GM19372 (cell line): Measurements from ENCODE around the gene PIEZO1.

Experiments used
- ATAC-seq: cut with Tn5 transposase; IDR thresholded peaks from one replicate; pipeline ENCODE4 v1.9.1; 2021; ENCODE audit warnings: mild to moderate bottlenecking, low read depth, moderate library complexity; ENCODE audit not compliant: unreplicated experiment

PIEZO1 gene

GRCh38 chr16:88816736-88817535 lies 31.9 kb upstream of the PIEZO1 start:
- ATAC-seq = no peak

GRCh38 chr16:88815901-88816589 lies 31.0 kb upstream of the PIEZO1 start:
- ATAC-seq = no peak

DNA sequence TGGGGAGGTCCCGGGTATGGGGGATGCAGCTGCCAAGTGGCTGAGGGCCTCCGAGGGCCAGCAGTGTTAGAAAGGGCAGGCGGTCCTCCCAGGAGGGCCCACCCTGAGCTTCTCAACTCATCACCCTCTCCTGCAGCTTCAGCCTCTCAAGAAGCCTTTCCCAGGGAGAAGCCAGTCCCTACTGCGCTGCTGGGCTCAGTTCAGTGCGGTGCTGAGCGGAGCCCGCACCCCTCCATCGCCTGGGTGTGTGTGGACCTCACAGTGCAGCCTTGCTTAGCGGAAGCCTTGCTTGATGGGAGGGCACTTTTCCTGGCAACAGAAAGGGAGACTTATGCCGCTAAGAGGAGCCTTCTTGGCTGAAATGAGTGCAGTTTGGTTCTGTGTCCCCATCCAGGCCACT lies 30.2 kb upstream of the PIEZO1 start:
- no peak for ATAC-seq

DNA sequence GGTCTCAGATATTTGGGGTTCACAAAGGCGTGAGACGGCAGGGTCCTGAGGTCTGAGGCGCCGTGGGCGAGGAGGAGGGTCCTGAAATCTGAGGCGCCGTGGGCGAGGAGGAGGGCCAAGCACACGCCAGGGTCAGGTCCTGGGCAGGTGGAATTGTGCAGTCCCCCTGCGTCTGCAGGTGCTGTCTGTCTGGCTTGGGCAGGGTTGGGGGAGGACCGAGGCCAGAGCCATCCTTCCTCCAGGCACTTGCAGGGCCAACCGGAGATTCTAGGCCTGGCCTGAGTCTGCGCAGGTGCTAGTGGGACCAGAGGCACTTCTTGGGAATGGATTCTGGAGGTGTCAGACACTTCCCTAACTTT lies 29.1 kb upstream of the PIEZO1 start:
- no peak for ATAC-seq

GRCh38 chr16:88813269-88814143 lies 28.5 kb upstream of the PIEZO1 start:
- ATAC-seq = no peak

GRCh38 chr16:88812513-88813268 lies 27.7 kb upstream of the PIEZO1 start:
- ATAC-seq = no peak

DNA sequence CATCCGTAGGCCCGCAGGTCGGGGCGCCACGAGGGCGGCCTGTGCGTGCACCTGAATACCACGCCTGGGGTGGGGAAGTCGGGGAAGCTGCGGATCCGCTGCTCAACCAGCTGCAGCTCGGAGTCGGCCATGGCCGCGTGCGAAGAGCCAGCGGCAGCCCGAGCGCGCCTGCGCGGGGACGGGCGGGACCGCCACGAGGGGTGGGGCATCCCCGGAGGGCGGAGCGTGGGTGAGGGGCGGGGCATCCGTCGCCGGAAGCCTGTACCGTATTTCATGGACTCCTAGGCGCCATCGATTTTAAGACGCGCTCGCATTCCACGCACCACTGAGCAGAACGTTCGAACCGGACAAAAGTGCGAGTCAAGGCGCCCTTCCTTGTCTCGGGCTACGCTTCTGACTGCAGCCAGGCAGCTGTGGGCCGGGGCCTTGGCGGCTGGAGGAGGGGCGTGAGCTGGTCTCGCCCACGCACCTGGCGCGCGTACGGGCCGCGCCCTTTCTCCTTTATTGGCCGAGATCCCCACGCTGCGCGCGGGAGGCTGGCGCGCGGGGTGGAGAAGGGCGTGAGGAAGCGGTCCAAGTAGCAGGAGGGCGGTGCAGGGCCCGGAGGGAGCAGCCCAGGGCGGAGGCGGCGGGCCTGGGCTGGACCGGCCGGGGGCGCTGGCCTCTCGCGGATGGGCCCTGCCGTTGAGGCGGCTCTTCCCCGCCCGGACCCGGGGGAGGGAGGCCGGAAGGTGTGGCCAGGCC lies 26.9 kb upstream of the PIEZO1 start, which contains the start of gene APRT:
TSS of gene APRT (minus strand) at position 160 of the 744 bp plus-strand sequence. CDS start at position 131, 29 bp downstream.
- peak; percentile 70 for ATAC-seq

DNA sequence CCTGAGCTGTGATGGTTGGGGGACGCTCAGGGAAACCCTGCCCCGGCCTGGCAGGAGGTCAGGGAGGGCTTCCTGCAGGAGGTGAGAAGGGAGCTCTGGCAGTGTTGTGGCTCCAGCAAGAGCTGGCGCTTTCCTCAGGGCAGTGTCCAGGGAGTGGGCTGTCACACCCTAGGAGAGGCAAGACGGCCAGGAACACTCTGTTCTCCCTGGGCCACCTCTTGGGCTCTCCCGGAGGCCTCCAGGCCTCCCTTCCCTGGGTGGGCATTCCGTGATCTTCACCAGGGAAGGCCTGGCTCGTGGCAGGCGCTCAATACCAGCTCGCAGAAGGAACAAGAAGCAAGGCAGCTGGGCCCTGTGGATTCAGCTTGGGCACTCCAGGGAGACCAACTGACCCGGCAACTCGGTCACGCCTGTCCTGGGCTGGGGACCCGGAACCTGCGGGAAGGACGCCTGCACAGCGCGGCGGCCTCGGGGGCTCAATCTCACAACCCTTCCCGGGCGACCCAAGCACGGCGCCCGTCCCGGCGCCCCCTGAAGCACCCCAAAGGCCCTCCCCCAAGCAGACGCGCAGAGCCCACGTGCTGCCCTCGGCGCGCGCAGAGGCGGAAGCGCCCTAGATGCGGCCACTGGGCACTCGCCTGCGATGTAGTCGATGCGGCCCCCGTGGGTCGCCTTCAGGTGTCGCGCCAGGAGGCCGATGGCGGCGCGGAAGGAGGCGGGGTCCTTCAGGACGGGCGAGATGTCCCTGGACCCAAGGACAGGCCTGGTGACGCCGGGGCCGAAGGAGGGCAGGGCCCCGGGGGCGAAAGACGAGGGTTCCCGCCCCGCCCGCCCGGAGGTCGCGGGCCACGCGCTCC lies 26.1 kb upstream of the PIEZO1 start:
- ATAC-seq = peak; percentile 39

DNA sequence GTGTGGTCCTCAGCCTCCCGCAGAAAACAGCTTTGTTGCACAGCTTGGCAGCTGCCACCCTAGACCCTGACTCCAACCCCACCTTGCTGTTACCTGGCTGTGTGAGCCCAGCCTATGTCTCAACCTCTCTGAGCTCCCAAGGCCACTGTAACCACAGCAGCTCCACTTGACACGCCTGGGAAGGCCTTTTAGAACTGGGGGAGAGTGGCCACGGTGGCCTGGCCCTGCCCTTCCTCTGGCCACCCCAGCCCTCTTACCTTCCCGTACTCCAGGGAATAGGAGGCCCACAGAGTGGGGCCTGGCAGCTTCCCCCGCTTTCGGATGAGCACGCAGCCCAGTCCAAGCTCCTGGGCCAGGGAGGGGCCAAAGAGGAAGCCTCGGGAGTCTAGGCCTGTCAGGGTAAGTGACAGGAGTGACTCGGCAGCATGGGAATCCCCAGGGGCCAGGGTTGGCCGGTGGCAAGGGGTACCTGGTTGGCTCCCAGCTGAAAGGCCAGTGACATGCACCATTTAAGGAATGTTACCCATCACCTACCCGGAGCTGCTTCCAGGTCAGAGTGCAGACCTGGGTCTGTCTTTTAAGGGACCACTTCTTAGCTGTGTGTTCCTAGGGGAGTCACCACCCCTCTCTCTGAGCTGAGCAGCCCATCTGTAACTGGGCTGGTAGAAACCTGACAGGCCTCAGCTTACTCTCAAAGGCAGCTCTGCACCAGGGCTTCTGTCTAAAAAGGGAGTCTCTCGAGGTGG lies 25.3 kb upstream of the PIEZO1 start:
- no peak for ATAC-seq

- no peak for ATAC-seq
Measured at GRCh38 chr16:88809676-88810165, 24.7 kb upstream of the PIEZO1 start.

DNA sequence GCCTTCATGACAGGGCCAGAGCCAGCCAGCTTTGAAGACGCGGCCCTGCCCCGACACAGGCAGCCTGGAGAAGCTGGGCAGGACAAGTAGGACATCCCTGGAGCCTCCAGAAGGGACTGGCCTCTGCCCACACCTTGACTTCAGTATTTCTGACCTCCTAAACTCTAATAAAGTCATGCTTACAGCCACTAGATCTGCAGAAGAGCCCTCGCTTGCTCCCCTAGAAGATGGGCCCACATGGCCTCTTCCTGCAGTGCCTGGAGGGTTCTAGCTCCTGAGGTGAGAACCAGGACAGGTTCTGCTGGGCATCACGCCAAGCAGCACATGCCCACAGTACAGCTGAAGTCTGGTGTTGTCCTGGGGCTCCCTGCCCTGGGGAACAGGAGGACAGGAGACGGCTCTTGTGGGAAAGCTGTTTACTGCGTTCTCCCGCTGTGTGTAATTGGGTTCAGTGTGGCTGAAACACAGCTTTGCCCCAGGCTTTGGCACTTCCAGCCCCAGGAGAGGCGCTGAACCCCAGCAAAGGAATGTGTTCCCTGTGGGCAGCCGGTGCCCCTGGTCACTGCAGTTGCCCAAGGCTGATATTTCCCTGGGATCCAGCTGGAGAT lies 24.2 kb upstream of the PIEZO1 start:
- no peak for ATAC-seq

GRCh38 chr16:88807626-88808453 lies 22.8 kb upstream of the PIEZO1 start:
- no peak for ATAC-seq

DNA sequence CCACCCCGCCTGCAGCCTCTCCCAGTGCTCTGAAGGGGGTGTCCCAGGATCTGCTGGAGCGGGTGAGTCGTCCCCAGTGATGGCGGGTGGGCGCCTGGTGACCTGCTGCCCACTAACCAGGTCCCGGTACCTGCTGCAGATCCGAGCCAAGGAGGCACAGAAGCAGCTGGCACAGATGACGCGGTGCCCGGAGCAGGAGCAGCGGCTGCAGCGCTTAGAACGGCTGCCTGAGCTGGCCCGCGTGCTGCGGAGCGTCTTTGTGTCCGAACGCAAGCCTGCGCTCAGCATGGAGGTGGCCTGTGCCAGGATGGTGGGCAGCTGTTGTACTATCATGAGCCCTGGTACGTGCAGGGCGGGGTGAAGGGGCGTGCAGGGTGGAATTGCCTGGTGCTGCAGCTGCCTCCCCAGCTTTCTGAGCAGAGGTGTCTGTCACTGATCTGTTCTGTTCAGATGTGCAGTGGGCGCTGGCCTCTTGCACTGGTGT lies 22.2 kb upstream of the PIEZO1 start:
- ATAC-seq = no peak

- ATAC-seq = no peak
Measured at GRCh38 chr16:88806491-88807111, 21.6 kb upstream of the PIEZO1 start.

DNA sequence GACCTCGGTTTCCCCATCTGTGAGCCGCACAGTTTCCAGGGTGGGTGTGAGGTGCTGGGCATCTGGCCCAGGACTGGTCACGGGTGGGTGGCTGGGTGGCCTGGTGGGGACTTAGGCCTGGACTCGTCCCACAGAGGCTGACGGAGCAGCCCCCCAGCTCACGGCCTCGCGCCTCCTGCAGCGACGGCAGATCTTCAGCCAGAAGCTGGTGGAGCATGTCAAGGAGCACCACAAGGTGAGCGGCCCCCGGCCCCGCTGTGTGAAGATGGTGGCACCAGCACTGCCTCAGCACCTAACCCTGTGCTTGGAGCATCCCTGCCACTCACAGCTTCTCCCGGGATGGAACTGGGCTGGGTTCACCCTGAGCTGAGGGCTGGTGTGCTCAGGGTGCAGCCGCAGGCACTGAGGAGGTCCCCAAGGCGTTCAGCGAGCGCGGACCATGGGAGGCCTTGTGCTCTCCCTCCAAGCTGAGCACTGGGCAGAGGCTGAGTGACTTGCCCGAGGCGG lies 20.9 kb upstream of the PIEZO1 start:
- ATAC-seq = no peak

- no peak for ATAC-seq
Measured at GRCh38 chr16:88805340-88805715, 20.3 kb upstream of the PIEZO1 start.
